Neuronal stem cell (in vitro differentiated cells): Measurements from ENCODE around the gene ST8SIA1.

Experiments used
- DNase-seq: peaks from one replicate; pipeline ENCODE4 v3.0.0-alpha.2; 2013; ENCODE audit warnings: low spot score
- H2AFZ ChIP-seq: one replicate; pipeline ENCODE4 v1.6.1; 2013; ENCODE audit warnings: mild to moderate bottlenecking, low read length, inconsistent platforms
- H2AK5ac ChIP-seq: 2 replicates; pipeline ENCODE4 v1.6.1; 2013; ENCODE audit warnings: low read depth, mild to moderate bottlenecking, inconsistent platforms, low read length, moderate library complexity, mixed read lengths
- H2BK120ac ChIP-seq: 2 replicates; pipeline ENCODE4 v1.6.1; 2013; ENCODE audit warnings: low read depth, mild to moderate bottlenecking, inconsistent platforms, low read length, moderate library complexity, mixed read lengths
- H2BK12ac ChIP-seq: one replicate; pipeline ENCODE4 v1.6.1; 2013; ENCODE audit warnings: low read length, inconsistent platforms
- H2BK15ac ChIP-seq: 2 replicates; pipeline ENCODE4 v1.6.1; 2013; ENCODE audit warnings: mild to moderate bottlenecking, low read length, inconsistent platforms, mixed read lengths
- H2BK5ac ChIP-seq: one replicate; pipeline ENCODE4 v1.6.1; 2013; ENCODE audit warnings: inconsistent platforms, mild to moderate bottlenecking, low read length, moderate library complexity
- H3K14ac ChIP-seq: one replicate; pipeline ENCODE4 v1.6.1; 2013; ENCODE audit warnings: low read length, inconsistent platforms
- H3K18ac ChIP-seq: 2 replicates; pipeline ENCODE4 v1.6.1; 2013; ENCODE audit warnings: low read length, inconsistent platforms
- H3K23ac ChIP-seq: 2 replicates; pipeline ENCODE4 v1.6.1; 2013; ENCODE audit warnings: low read depth, mild to moderate bottlenecking, mixed read lengths, low read length, inconsistent platforms; ENCODE audit not compliant: poor library complexity
- H3K27ac ChIP-seq: replicated peaks from 3 replicates; pipeline ENCODE4 v1.5.1; 2013; ENCODE audit warnings: low read length, inconsistent platforms
- H3K27me3 ChIP-seq, 3 experiments: 2 replicates each; pipeline ENCODE4 v1.6.1; 2013; ENCODE audit warnings: low read length in 3 of 3, mild to moderate bottlenecking in 2 of 3, inconsistent platforms in 1 of 3, low read depth in 1 of 3, mixed read lengths in 1 of 3, moderate library complexity in 1 of 3; ENCODE audit not compliant: control insufficient read depth in 3 of 3, insufficient read depth in 3 of 3
- H3K36me3 ChIP-seq, 2 donors: replicated peaks in 1 of 2; 2 replicates each; pipeline ENCODE4 v1.6.1; 2013; ENCODE audit warnings: low read length in 2 of 2; ENCODE audit not compliant: control insufficient read depth in 2 of 2, insufficient read depth in 2 of 2
- H3K4ac ChIP-seq: 2 replicates; pipeline ENCODE4 v1.6.1; 2013; ENCODE audit warnings: inconsistent platforms, mild to moderate bottlenecking, low read length, moderate library complexity
- H3K4me1 ChIP-seq, 2 donors: 1 replicate in 1 of 2; 2 replicates in 1 of 2; pipeline ENCODE4 v1.6.1; 2013; ENCODE audit warnings: low read length in 2 of 2, low read depth in 1 of 2; ENCODE audit not compliant: control insufficient read depth in 2 of 2, insufficient read depth in 1 of 2
- H3K4me2 ChIP-seq: one replicate; pipeline ENCODE4 v1.6.1; 2013; ENCODE audit warnings: mild to moderate bottlenecking, low read length, inconsistent platforms; ENCODE audit not compliant: insufficient read depth, poor library complexity, severe bottlenecking
- H3K4me3 ChIP-seq, 2 donors: 2 replicates each; pipeline ENCODE4 v1.5.1; 2013; ENCODE audit warnings: low read length in 2 of 2, mild to moderate bottlenecking in 2 of 2, inconsistent platforms in 1 of 2, moderate library complexity in 1 of 2
- H3K79me1 ChIP-seq: one replicate; pipeline ENCODE4 v1.6.1; 2013; ENCODE audit warnings: low read depth, mild to moderate bottlenecking, inconsistent platforms, low read length, moderate library complexity
- H3K9ac ChIP-seq: one replicate; pipeline ENCODE4 v1.6.1; 2013; ENCODE audit warnings: mild to moderate bottlenecking, low read depth, low read length, inconsistent platforms; ENCODE audit not compliant: poor library complexity
- H3K9me3 ChIP-seq, 2 donors: replicated peaks in 1 of 2; 2 replicates each; pipeline versions ENCODE3 to v1.6.1; 2013; ENCODE audit warnings: low read length in 2 of 2, mild to moderate bottlenecking in 2 of 2, inconsistent platforms in 1 of 2, low read depth in 1 of 2, mixed read lengths in 1 of 2, moderate library complexity in 1 of 2; ENCODE audit not compliant: control insufficient read depth in 2 of 2, insufficient read depth in 1 of 2
- H4K8ac ChIP-seq: one replicate; pipeline ENCODE4 v1.6.1; 2013; ENCODE audit warnings: low read depth, mild to moderate bottlenecking, inconsistent platforms, low read length, moderate library complexity
- H4K91ac ChIP-seq: one replicate; pipeline ENCODE4 v1.6.1; 2013; ENCODE audit warnings: low read length, low read depth, mild to moderate bottlenecking, inconsistent platforms; ENCODE audit not compliant: poor library complexity
- WGBS, 2 donors: extraction: QIAGEN DNeasy Blood & Tissue Kit; methylation state at CpG; one replicate each; pipeline ENCODE4 v1.1.7; 2013; ENCODE audit warnings: missing lambda C conversion rate in 2 of 2, mixed read lengths in 1 of 2; ENCODE audit not compliant: insufficient read length in 2 of 2, insufficient replicate concordance in 1 of 2; ENCODE audit errors: extremely low coverage in 2 of 2; 5-methylcytosine and 5-hydroxymethylcytosine counted together

The ST8SIA1 gene

GRCh38 chr12:22211128-22211527 lies 123.4 kb downstream of the ST8SIA1 start:
- H3K9ac ChIP-seq, result no peak overlapping the region
- DNase-seq, result no peak
- no peaks in the 10 kb centered on the region for H3K36me3 ChIP-seq
- H3K27me3 ChIP-seq, result no peaks in the 10 kb centered on the region
- H3K4me2 ChIP-seq, result no peak overlapping the region
- H3K14ac ChIP-seq, result no peak overlapping the region
- no peak overlapping the region for H2BK5ac ChIP-seq
- no peak overlapping the region for H3K18ac ChIP-seq
- peaks cover 0 to 10% of the 10 kb centered on the region in 2 donors for H3K4me1 ChIP-seq
- H2AK5ac ChIP-seq, result no peak overlapping the region
- H4K91ac ChIP-seq, result no peak overlapping the region
- H3K4me3 ChIP-seq, result no peak overlapping the region
- H2BK120ac ChIP-seq, result no peak overlapping the region
- no peak overlapping the region for H2AFZ ChIP-seq
- H3K23ac ChIP-seq, result no peak overlapping the region
- H3K9me3 ChIP-seq, result peaks cover 4 to 10% of the 10 kb centered on the region in 2 donors
- H2BK15ac ChIP-seq, result no peak overlapping the region
- H3K79me1 ChIP-seq, result no peaks in the 10 kb centered on the region
- no peak overlapping the region for H3K4ac ChIP-seq
- H3K27ac ChIP-seq, result no peak overlapping the region
- no peak overlapping the region for H4K8ac ChIP-seq
- no CpG with 5 or more reads among the region's 2 CpGs for WGBS, 2 donors
- H2BK12ac ChIP-seq, result no peak overlapping the region

DNA sequence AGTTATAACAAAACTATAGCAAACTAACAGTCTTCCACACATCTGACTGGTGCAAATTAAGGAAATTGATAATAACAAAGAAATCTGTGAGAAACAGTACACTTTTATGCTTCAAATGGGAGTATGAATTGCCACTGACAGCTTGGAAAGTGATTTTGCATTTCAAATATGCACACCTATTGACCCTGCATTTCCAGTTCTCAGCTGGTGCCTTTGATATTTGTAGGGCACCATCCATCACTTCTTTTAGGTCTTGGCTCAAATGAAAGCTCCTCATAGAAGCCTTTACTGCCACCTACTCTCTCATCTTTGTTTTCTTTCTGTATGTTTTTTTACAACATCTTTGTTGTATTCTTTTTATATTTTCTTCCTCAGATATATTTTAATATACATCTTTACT lies 125.1 kb downstream of the ST8SIA1 start:
- Histone ChIP-seq H3K79me1 (no peaks in the 10 kb centered on the region), H3K23ac (no peak overlapping the region), H3K9ac (no peak overlapping the region), H3K14ac (no peak overlapping the region), H3K9me3 (peaks cover 2 to 10% of the 10 kb centered on the region in 2 donors), H2AFZ (no peak overlapping the region), H2BK12ac (no peak overlapping the region), H3K4me3 (no peak overlapping the region), H4K8ac (no peak overlapping the region), H3K4me1 (peaks cover 0 to 10% of the 10 kb centered on the region in 2 donors), H3K4me2 (no peak overlapping the region), H3K18ac (no peak overlapping the region), H2BK5ac (no peak overlapping the region), H2AK5ac (no peak overlapping the region), H4K91ac (no peak overlapping the region), H2BK15ac (no peak overlapping the region), H3K27me3 (no peaks in the 10 kb centered on the region), H2BK120ac (no peak overlapping the region), H3K4ac (no peak overlapping the region), H3K27ac (no peak overlapping the region), H3K36me3 (no peaks in the 10 kb centered on the region)
- no peak for DNase-seq

- Histone ChIP-seq H3K23ac (no peak overlapping the region), H2BK120ac (no peak overlapping the region), H3K4me1 (peaks cover 0 to 8% of the 10 kb centered on the region in 2 donors), H3K9me3 (peaks cover under 1 to 8% of the 10 kb centered on the region in 2 donors), H4K8ac (no peak overlapping the region), H3K4ac (no peak overlapping the region), H2AK5ac (no peak overlapping the region), H3K36me3 (peaks cover 0 to 4% of the 10 kb centered on the region in 2 donors), H3K14ac (no peak overlapping the region), H3K27ac (no peak overlapping the region), H4K91ac (no peak overlapping the region), H2AFZ (no peak overlapping the region), H3K4me3 (no peak overlapping the region), H3K9ac (no peak overlapping the region), H2BK15ac (no peak overlapping the region), H3K79me1 (no peaks in the 10 kb centered on the region), H3K18ac (no peak overlapping the region), H3K4me2 (no peak overlapping the region), H2BK12ac (no peak overlapping the region), H2BK5ac (no peak overlapping the region), H3K27me3 (no peaks in the 10 kb centered on the region)
- DNase-seq, result no peak
- no CpG with 5 or more reads among the region's 6 CpGs for WGBS, 2 donors
These were observed 128.3 kb downstream of the ST8SIA1 start for GRCh38 chr12:22206111-22206728.

- H3K14ac ChIP-seq, result no peak overlapping the region
- WGBS, 2 donors, result no CpG with 5 or more reads among the region's 1 CpG
These were observed 130.1 kb downstream of the ST8SIA1 start for GRCh38 chr12:22204391-22204790.

More at GRCh38 chr12:22204391-22204790, 130.1 kb downstream of the ST8SIA1 start:
- Histone ChIP-seq H2BK120ac (no peak overlapping the region), H3K4ac (no peak overlapping the region), H2AK5ac (no peak overlapping the region), H3K27me3 (no peaks in the 10 kb centered on the region), H3K27ac (no peak overlapping the region), H3K23ac (no peak overlapping the region), H3K4me2 (no peak overlapping the region), H2BK15ac (no peak overlapping the region), H3K4me1 (peaks cover 0 to 3% of the 10 kb centered on the region in 2 donors), H2AFZ (no peak overlapping the region), H2BK5ac (no peak overlapping the region), H3K9me3 (peaks cover 2 to 5% of the 10 kb centered on the region in 2 donors), H3K18ac (no peak overlapping the region), H4K8ac (no peak overlapping the region), H3K4me3 (no peak overlapping the region), H3K9ac (no peak overlapping the region), H2BK12ac (no peak overlapping the region), H3K79me1 (no peaks in the 10 kb centered on the region), H4K91ac (no peak overlapping the region), H3K36me3 (peaks cover 0 to 7% of the 10 kb centered on the region in 2 donors)
- DNase-seq, result no peak
